ENCODE results near the gene MAS1. TPM values are rescaled to one million over a fixed set of nuclear protein-coding genes. Genes with fewer than 3 reads are reported as not detected.
"Not testable (repeated sequence)": the region's sequence is repeated elsewhere in the genome, so short reads cannot be mapped to it uniquely, and the experiment has no call there.

Gene MAS1
- total RNA-seq, 1 donor from 2014 or later, result not detected

DNA sequence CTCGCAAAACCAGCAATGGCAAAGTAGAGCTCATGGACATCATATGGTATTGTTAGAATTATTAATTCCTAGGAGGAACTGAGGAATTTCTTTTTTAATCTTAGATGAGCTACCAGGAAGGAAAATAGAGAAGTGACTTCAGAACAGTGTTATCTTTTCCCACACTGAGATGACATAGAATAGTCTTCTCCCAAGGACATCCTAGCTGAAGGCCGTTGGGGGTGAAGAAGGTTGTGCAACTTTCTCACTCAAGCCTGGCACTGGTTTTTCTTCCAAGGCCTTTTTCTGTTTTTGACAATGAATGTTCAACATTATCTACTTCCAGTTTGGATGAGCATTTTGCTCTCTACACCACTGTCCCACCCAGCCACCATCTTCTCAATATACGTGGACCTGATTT, 35.8 kb upstream of the MAS1 start:
- peaks cover 2% of the 10 kb centered on the region for H3K27me3 ChIP-seq (ENCODE audit: control insufficient read depth, insufficient read depth, low read length)
- no peak overlapping the region for H3K4me3 ChIP-seq (ENCODE audit: low read depth, low read length)
- no peaks in the 10 kb centered on the region for H3K36me3 ChIP-seq (ENCODE audit: control insufficient read depth, insufficient read depth, low read length)
- no peak for DNase-seq (ENCODE audit: low read depth)
- TF ChIP-seq, protein P1, sequence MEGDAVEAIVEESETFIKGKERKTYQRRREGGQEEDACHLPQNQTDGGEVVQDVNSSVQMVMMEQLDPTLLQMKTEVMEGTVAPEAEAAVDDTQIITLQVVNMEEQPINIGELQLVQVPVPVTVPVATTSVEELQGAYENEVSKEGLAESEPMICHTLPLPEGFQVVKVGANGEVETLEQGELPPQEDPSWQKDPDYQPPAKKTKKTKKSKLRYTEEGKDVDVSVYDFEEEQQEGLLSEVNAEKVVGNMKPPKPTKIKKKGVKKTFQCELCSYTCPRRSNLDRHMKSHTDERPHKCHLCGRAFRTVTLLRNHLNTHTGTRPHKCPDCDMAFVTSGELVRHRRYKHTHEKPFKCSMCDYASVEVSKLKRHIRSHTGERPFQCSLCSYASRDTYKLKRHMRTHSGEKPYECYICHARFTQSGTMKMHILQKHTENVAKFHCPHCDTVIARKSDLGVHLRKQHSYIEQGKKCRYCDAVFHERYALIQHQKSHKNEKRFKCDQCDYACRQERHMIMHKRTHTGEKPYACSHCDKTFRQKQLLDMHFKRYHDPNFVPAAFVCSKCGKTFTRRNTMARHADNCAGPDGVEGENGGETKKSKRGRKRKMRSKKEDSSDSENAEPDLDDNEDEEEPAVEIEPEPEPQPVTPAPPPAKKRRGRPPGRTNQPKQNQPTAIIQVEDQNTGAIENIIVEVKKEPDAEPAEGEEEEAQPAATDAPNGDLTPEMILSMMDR (IDR thresholded peaks at IDR 0.05; ENCODE audit: insufficient read depth, low read length, poor library complexity, severe bottlenecking), result no peak

DNA sequence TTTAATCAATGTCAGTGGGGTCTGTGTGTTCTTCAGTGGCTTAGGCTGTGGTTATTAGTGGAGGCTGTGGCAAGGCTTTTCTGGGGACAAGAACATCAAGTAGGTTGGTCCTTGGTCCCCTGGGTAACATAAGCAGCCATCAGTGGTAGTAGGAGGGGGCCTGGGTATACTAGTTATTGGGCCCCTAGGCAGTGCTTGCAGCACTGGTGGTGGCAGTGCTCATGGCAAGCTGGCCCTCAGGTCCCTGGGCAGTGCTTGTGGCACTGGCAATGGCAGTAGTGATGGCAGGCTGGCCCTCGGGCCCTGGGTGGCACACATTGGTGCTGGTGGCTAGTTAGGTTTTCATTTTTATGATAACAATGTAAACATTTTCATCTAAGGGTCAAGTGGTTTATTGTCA, 32.5 kb upstream of the MAS1 start:
- no peak overlapping the region for H3K4me3 ChIP-seq (ENCODE audit: low read depth, low read length)
- no peaks in the 10 kb centered on the region for H3K36me3 ChIP-seq (ENCODE audit: control insufficient read depth, insufficient read depth, low read length)
- TF ChIP-seq, protein P1 (IDR thresholded peaks at IDR 0.05; ENCODE audit: insufficient read depth, low read length, poor library complexity, severe bottlenecking), result no peak
- peaks cover 2% of the 10 kb centered on the region for H3K27me3 ChIP-seq (ENCODE audit: control insufficient read depth, insufficient read depth, low read length)
- no peak for DNase-seq (ENCODE audit: low read depth)

DNA sequence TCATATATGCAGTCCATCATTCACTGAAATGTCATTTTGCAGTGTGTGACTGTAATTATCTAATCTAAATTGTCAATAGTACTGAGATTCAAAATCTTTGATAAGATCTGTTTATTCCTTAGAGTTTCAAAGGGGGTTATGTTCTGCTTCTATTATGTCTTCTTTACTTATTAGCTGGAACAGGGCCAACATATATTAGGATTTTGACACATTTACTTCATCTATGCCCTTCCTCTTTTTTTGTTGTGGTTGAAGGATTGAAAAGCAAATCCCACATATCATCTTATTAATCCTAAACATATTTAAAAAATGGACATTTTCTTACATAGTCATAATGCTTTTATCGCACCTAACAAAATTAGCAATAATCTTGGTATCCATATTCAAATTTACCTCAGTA, 30.3 kb upstream of the MAS1 start:
- no peaks in the 10 kb centered on the region for H3K36me3 ChIP-seq (ENCODE audit: control insufficient read depth, insufficient read depth, low read length)
- no peak overlapping the region for H3K4me3 ChIP-seq (ENCODE audit: low read depth, low read length)
- peaks cover 2% of the 10 kb centered on the region for H3K27me3 ChIP-seq (ENCODE audit: control insufficient read depth, insufficient read depth, low read length)
- TF ChIP-seq, protein P1 (IDR thresholded peaks at IDR 0.05; ENCODE audit: insufficient read depth, low read length, poor library complexity, severe bottlenecking), result no peak
- DNase-seq (ENCODE audit: low read depth), result no peak

DNA sequence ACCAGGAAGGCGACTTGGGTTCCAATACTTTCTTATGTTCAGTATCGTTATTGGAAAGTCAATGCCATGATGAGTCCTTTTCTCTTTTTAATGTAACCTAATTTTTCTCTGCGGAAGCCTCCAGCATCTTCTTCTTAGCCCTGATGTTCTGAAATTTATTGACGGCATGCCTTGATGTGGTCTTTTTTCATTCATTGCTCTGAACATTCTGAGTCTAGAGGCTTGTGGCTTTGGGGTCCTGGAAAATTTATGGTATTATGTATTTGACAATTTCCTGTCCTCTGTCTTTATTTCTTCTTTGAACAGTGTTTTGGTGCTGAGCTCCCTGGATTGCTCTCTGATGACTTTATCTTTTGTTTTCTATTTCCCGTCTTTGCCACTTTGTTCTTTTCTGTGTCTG, 28.7 kb upstream of the MAS1 start:
- DNase-seq (ENCODE audit: low read depth), result no peak
- Histone ChIP-seq H3K36me3 (ENCODE audit: control insufficient read depth, insufficient read depth, low read length) (no peaks in the 10 kb centered on the region), H3K4me3 (ENCODE audit: low read depth, low read length) (no peak overlapping the region), H3K27me3 (ENCODE audit: control insufficient read depth, insufficient read depth, low read length) (peaks cover 2% of the 10 kb centered on the region)
- TF ChIP-seq, protein P1 (IDR thresholded peaks at IDR 0.05; ENCODE audit: insufficient read depth, low read length, poor library complexity, severe bottlenecking), result no peak

DNA sequence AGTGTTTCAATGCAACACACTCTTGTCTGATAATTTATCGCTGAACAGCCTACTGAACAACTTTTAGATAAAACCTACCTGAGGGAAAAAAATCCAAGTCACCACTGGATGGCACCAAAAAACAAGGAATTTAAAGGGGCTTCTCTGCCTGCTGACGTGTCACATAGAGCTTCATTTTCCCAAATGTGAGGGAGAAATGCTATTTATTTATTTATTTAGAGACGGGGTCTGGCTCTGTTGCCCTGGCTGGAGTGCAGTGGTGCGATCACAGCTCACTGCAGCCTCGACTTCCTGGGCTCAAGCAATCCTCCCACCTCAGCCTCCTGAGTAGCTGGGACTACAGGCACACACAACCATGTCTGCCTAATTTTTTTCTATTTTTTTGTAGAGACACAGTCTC, 27.4 kb upstream of the MAS1 start:
- TF ChIP-seq, protein P1 (IDR thresholded peaks at IDR 0.05; ENCODE audit: insufficient read depth, low read length, poor library complexity, severe bottlenecking), result peak; percentile 34
- H3K36me3 ChIP-seq (ENCODE audit: control insufficient read depth, insufficient read depth, low read length); H3K27me3 ChIP-seq (ENCODE audit: control insufficient read depth, insufficient read depth, low read length); H3K4me3 ChIP-seq (ENCODE audit: low read depth, low read length): not testable (repeated sequence)
- peak; percentile 18 for DNase-seq (ENCODE audit: low read depth)

DNA sequence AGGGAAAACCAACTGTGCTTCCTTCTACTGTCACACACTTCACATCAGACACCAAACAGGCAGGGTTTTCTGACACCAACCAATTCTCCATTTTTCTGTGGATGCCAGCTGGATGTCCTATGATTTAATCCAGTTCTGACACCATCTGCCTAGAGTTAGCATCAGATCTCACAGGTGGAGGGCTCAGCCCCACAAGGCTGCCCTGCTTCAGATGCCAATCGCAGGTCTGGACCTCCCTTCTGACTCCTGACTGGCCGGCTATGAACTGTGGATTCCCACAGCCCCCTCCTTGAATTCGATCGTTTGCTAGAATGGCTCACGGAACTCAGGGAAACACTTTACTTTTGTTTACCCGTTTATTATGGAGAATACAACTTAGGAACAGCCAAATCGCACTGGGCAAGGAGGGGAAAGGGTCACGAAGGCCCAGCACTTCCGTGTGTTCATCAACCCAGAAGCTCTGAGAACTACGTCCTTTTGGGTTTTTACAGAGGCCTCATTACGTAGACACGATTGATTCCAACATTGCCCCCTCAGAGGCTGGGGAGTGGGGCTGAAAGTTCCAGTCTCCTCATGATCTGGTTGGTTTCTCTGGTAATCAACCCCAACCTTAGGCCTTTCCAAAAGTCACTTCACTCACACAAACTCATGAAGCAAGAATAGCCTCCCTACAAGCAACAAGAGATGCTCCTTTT, 25.4 kb upstream of the MAS1 start:
- Histone ChIP-seq H3K27me3 (ENCODE audit: control insufficient read depth, insufficient read depth, low read length) (no peaks in the 10 kb centered on the region), H3K4me3 (ENCODE audit: low read depth, low read length) (no peak overlapping the region), H3K36me3 (ENCODE audit: control insufficient read depth, insufficient read depth, low read length) (no peaks in the 10 kb centered on the region)
- no peak for DNase-seq (ENCODE audit: low read depth)
- TF ChIP-seq, protein P1 (IDR thresholded peaks at IDR 0.05; ENCODE audit: insufficient read depth, low read length, poor library complexity, severe bottlenecking), result no peak

Measured in kidney epithelial cell (primary cell).